H1 (cell line): ENCODE data around the gene CLDN9. TPM values are rescaled to one million over a fixed set of nuclear protein-coding genes. Genes with fewer than 3 reads are reported as not detected.

Experiments used
- ASH2L ChIP-seq: fragments of 200-600, 300-600 bp; sonication (generic); IDR thresholded peaks from one replicate; pipeline ENCODE4 v1.7.1; 2017; ENCODE audit warnings: low read length
- CBX8 ChIP-seq: fragments of 300-800, 300-1000 bp; sonication (generic); IDR thresholded peaks from 2 replicates; pipeline ENCODE4 v1.7.1; 2016; ENCODE audit warnings: low read depth, low read length, borderline replicate concordance
- KDM1A ChIP-seq: fragments of 200-600, 300-600 bp; sonication (generic); IDR thresholded peaks from 2 replicates; pipeline ENCODE4 v1.7.1; 2016; ENCODE audit warnings: mild to moderate bottlenecking, low read length, borderline replicate concordance
- MAFK ChIP-seq: IDR thresholded peaks from 2 replicates; pipeline ENCODE4 v1.6.1; 2012; ENCODE audit warnings: low read depth, mild to moderate bottlenecking, improper control_type of control experiment, low read length
- TAF1 ChIP-seq: IDR thresholded peaks from 2 replicates; pipeline ENCODE4 v1.6.1; 2011; ENCODE audit warnings: mild to moderate bottlenecking, low read depth, low read length
- polyA plus RNA-seq, 7 experiments: library from polyadenylated mRNA; depleted of rRNA in 3 of 7; stranded (reverse) in 5 of 7; unstranded in 2 of 7; fragments of >200 nt in 5 of 7; fragments of 200-250 nt in 2 of 7; gene quantifications; 1 replicate in 5 of 7; 2 replicates in 1 of 7; 4 replicates in 1 of 7; pipeline versions ENCODE4 v1.2.1 to v1.2.3, GENCODE V29; 2011 to 2013; ENCODE audit warnings: missing spikeins in 2 of 7, mixed read lengths in 2 of 7
- total RNA-seq: library from RNA; stranded (reverse); fragmentation: NEBNext Ultra II Directional; extraction: Animal tissue kit (Norgen Biotek cat#: 25700); gene quantifications from 2 replicates; pipeline ENCODE4 v1.2.1, GENCODE V29; 2021
- TF ChIP-seq, protein P1 (sequence below), 3 experiments: IDR thresholded peaks; 1 replicate in 2 of 3; 2 replicates in 1 of 3; pipeline versions ENCODE4 v1.5.1 to v1.6.1; 2011; ENCODE audit warnings: low read length in 3 of 3, mild to moderate bottlenecking in 3 of 3, inconsistent platforms in 2 of 3, low read depth in 1 of 3, moderate library complexity in 1 of 3; ENCODE audit not compliant: insufficient read depth in 1 of 3; ENCODE audit errors: control extremely low read depth in 1 of 3
- TF ChIP-seq, protein P2 (sequence below): fragments of 300-600 bp; sonication (generic); IDR thresholded peaks from 2 replicates; pipeline ENCODE4 v1.7.1; 2012; ENCODE audit warnings: low read length, moderate library complexity, mild to moderate bottlenecking, inconsistent platforms; ENCODE audit not compliant: insufficient replicate concordance

The CLDN9 gene
- total and polyA plus RNA-seq, 2 of the 8 experiments (the other 6 are each of a cell fraction or from before 2014, with no cell fraction given): 0.60 to 0.89 TPM

DNA sequence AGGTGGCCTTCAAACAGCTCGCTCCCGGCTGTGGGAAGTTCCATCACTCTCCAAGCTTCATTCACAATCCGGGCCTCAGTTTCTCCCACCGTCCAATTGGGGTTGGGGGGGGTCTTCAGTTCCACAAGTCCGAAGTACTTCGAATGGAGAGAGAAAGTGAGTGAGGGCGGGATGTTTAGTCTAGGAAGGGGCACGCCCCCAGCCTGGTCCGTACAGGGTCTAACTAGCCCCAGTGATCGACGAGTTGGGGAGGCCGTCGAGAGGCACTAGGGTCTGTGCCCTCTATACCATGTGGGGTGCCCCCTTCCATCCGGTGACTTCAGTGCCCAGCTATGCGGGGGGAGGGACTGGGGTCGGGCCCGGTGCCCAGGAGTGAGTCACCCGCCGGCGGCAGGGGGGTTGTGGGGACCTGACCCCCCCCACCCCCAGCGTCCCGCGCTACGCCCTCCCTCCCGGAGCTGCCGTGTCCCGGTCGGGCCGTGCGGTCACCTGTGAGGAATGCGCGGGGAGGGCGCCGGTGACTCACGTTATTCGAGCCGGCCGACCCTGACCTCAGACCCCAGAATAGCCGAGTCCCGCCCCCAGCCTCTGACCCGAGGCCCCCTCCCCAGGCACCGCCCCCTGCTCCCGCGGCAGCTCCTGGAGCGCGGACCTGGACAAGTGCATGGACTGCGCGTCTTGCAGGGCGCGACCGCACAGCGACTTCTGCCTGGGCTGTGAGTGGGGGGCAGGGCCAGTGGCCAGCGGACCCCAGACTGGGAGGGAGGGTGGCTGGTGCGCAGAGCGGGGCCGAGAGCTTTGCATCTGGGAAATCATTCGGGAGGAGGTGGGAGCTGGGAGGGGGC, 8.1 kb downstream of the CLDN9 start (continued):
- TF ChIP-seq, protein P1, sequence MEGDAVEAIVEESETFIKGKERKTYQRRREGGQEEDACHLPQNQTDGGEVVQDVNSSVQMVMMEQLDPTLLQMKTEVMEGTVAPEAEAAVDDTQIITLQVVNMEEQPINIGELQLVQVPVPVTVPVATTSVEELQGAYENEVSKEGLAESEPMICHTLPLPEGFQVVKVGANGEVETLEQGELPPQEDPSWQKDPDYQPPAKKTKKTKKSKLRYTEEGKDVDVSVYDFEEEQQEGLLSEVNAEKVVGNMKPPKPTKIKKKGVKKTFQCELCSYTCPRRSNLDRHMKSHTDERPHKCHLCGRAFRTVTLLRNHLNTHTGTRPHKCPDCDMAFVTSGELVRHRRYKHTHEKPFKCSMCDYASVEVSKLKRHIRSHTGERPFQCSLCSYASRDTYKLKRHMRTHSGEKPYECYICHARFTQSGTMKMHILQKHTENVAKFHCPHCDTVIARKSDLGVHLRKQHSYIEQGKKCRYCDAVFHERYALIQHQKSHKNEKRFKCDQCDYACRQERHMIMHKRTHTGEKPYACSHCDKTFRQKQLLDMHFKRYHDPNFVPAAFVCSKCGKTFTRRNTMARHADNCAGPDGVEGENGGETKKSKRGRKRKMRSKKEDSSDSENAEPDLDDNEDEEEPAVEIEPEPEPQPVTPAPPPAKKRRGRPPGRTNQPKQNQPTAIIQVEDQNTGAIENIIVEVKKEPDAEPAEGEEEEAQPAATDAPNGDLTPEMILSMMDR (IDR thresholded peaks at IDR 0.05; ENCODE audit: control extremely low read depth in 1 of 3, insufficient read depth in 1 of 3, low read depth in 1 of 3, low read length in 3 of 3): no peak
- TF ChIP-seq CBX8 (no peak), MAFK (no peak), ASH2L (no peak), KDM1A (no peak), TAF1 (0 out of 2 replicates have a peak, but pooled peaks have one; percentile 68)
- TF ChIP-seq, protein P2, sequence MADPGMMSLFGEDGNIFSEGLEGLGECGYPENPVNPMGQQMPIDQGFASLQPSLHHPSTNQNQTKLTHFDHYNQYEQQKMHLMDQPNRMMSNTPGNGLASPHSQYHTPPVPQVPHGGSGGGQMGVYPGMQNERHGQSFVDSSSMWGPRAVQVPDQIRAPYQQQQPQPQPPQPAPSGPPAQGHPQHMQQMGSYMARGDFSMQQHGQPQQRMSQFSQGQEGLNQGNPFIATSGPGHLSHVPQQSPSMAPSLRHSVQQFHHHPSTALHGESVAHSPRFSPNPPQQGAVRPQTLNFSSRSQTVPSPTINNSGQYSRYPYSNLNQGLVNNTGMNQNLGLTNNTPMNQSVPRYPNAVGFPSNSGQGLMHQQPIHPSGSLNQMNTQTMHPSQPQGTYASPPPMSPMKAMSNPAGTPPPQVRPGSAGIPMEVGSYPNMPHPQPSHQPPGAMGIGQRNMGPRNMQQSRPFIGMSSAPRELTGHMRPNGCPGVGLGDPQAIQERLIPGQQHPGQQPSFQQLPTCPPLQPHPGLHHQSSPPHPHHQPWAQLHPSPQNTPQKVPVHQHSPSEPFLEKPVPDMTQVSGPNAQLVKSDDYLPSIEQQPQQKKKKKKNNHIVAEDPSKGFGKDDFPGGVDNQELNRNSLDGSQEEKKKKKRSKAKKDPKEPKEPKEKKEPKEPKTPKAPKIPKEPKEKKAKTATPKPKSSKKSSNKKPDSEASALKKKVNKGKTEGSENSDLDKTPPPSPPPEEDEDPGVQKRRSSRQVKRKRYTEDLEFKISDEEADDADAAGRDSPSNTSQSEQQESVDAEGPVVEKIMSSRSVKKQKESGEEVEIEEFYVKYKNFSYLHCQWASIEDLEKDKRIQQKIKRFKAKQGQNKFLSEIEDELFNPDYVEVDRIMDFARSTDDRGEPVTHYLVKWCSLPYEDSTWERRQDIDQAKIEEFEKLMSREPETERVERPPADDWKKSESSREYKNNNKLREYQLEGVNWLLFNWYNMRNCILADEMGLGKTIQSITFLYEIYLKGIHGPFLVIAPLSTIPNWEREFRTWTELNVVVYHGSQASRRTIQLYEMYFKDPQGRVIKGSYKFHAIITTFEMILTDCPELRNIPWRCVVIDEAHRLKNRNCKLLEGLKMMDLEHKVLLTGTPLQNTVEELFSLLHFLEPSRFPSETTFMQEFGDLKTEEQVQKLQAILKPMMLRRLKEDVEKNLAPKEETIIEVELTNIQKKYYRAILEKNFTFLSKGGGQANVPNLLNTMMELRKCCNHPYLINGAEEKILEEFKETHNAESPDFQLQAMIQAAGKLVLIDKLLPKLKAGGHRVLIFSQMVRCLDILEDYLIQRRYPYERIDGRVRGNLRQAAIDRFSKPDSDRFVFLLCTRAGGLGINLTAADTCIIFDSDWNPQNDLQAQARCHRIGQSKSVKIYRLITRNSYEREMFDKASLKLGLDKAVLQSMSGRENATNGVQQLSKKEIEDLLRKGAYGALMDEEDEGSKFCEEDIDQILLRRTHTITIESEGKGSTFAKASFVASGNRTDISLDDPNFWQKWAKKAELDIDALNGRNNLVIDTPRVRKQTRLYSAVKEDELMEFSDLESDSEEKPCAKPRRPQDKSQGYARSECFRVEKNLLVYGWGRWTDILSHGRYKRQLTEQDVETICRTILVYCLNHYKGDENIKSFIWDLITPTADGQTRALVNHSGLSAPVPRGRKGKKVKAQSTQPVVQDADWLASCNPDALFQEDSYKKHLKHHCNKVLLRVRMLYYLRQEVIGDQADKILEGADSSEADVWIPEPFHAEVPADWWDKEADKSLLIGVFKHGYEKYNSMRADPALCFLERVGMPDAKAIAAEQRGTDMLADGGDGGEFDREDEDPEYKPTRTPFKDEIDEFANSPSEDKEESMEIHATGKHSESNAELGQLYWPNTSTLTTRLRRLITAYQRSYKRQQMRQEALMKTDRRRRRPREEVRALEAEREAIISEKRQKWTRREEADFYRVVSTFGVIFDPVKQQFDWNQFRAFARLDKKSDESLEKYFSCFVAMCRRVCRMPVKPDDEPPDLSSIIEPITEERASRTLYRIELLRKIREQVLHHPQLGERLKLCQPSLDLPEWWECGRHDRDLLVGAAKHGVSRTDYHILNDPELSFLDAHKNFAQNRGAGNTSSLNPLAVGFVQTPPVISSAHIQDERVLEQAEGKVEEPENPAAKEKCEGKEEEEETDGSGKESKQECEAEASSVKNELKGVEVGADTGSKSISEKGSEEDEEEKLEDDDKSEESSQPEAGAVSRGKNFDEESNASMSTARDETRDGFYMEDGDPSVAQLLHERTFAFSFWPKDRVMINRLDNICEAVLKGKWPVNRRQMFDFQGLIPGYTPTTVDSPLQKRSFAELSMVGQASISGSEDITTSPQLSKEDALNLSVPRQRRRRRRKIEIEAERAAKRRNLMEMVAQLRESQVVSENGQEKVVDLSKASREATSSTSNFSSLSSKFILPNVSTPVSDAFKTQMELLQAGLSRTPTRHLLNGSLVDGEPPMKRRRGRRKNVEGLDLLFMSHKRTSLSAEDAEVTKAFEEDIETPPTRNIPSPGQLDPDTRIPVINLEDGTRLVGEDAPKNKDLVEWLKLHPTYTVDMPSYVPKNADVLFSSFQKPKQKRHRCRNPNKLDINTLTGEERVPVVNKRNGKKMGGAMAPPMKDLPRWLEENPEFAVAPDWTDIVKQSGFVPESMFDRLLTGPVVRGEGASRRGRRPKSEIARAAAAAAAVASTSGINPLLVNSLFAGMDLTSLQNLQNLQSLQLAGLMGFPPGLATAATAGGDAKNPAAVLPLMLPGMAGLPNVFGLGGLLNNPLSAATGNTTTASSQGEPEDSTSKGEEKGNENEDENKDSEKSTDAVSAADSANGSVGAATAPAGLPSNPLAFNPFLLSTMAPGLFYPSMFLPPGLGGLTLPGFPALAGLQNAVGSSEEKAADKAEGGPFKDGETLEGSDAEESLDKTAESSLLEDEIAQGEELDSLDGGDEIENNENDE: no peak
- TF ChIP-seq, all 59 proteins: peak for 14
